Esophagus muscularis mucosa (tissue), 4 donors: ENCODE results near the gene HIRA. TPM values are rescaled to one million over a fixed set of nuclear protein-coding genes. Genes with fewer than 3 reads are reported as not detected.
"Not testable (repeated sequence)": the region's sequence is repeated elsewhere in the genome, so short reads cannot be mapped to it uniquely, and the experiment has no call there.

Experiments used
- DNase-seq: peaks from one replicate; pipeline ENCODE4 v3.0.0-alpha.2; 2017; ENCODE audit errors: extremely low spot score
- H3K27ac ChIP-seq, 4 donors: fragments of 200-600 bp; sonication (generic); replicated peaks in 1 of 4; 1 replicate in 3 of 4; 2 replicates in 1 of 4; pipeline ENCODE4 v1.5.1; 2016 to 2019; ENCODE audit warnings: mild to moderate bottlenecking in 1 of 4
- H3K27me3 ChIP-seq, 4 donors: fragments of 200-600 bp; sonication (generic); one replicate each; pipeline versions ENCODE4 v1.5.1 to v1.6.0; 2016 to 2019
- H3K36me3 ChIP-seq, 4 donors: fragments of 200-600 bp; sonication (generic); one replicate each; pipeline ENCODE4 v1.5.1; 2016 to 2019
- H3K4me1 ChIP-seq, 4 donors: fragments of 200-600 bp; sonication (generic); one replicate each; pipeline ENCODE4 v1.5.1; 2016 to 2019
- H3K4me3 ChIP-seq, 4 donors: fragments of 200-600 bp; sonication (generic); 1 replicate in 2 of 4; 2 replicates in 2 of 4; pipeline ENCODE4 v1.5.1; 2016 to 2019; ENCODE audit warnings: mild to moderate bottlenecking in 4 of 4, moderate library complexity in 1 of 4
- H3K9me3 ChIP-seq, 4 donors: fragments of 200-600 bp; sonication (generic); 1 replicate in 3 of 4; 2 replicates in 1 of 4; pipeline ENCODE4 v1.5.1; 2016 to 2019
- CTCF ChIP-seq, 3 experiments: fragments of 200-600 bp in 2 of 3; fragments of 450-650 bp in 1 of 3; sonication (generic) in 2 of 3; IDR thresholded peaks; one replicate each; pipeline ENCODE4 v1.5.1; 2017 to 2019; ENCODE audit warnings: antibody characterized with exemption in 3 of 3, mild to moderate bottlenecking in 2 of 3, moderate library complexity in 1 of 3
- EP300 ChIP-seq: sonication (generic); formaldehyde crosslinking; IDR thresholded peaks from one replicate; pipeline ENCODE4 v1.6.1; 2017; ENCODE audit warnings: antibody characterized with exemption
- POLR2A ChIP-seq: fragments of 450-650 bp; IDR thresholded peaks from one replicate; pipeline ENCODE4 v1.6.1; 2017; ENCODE audit warnings: antibody characterized with exemption, moderate library complexity, mild to moderate bottlenecking, low read depth
- POLR2AphosphoS5 ChIP-seq, 2 donors: sonication (generic); formaldehyde crosslinking; IDR thresholded peaks; one replicate each; pipeline ENCODE4 v1.6.1; 2017; ENCODE audit warnings: antibody characterized with exemption in 2 of 2
- WGBS: methylation state at CpG from one replicate; pipeline ENCODE4 v1.1.5; 2018; 5-methylcytosine and 5-hydroxymethylcytosine counted together
- intact Hi-C: fragments of 100-400 bp; cut with DNase I; formaldehyde crosslinking; loops from one replicate; pipeline ENCODE4 v1.15.1; 2023
- total RNA-seq, 4 donors: library from RNA; depleted of rRNA; stranded (reverse); fragments of >200 nt; gene quantifications; one replicate each; pipeline versions ENCODE4 v1.1.0 to v1.2.1, GENCODE V29; 2016

The HIRA gene
- total RNA-seq, 4 donors from 2014 or later = 22.0 to 31.6 (median 26.5) TPM

- peaks cover 13 to 49% (median 39%) of the 10 kb centered on the region in 4 donors for H3K36me3 ChIP-seq
- intact Hi-C loops = no loop called here
- H3K4me1 ChIP-seq = peaks cover 19 to 53% (median 29%) of the 10 kb centered on the region in 4 donors
- H3K4me3 ChIP-seq = peak overlapping the region; percentile 86 to 95 (median 93)
- no peaks in the 10 kb centered on the region for H3K27me3 ChIP-seq
- TF ChIP-seq POLR2AphosphoS5 (IDR thresholded peaks at IDR 0.05) (no peak), EP300 (no peak), CTCF (IDR thresholded peaks at IDR 0.05) (no peak), POLR2A (no peak)
- no peaks in the 10 kb centered on the region for H3K9me3 ChIP-seq
- H3K27ac ChIP-seq = peak overlapping the region; percentile 95 to 98 (median 96)
- DNase-seq = no peak
- WGBS = 24% methylated on average over 22 of the region's 22 CpGs
Observed at GRCh38 chr22:19446603-19447329, 15.2 kb upstream of the HIRA start.

- 94% methylated on average over 9 of the region's 9 CpGs for WGBS
- H3K9me3 ChIP-seq, H3K27ac ChIP-seq, DNase-seq, H3K4me3 ChIP-seq, H3K27me3 ChIP-seq, intact Hi-C loops: not testable (repeated sequence)
- Histone ChIP-seq H3K4me1 (peaks cover 19 to 53% (median 29%) of the 10 kb centered on the region in 4 donors), H3K36me3 (peaks cover 10 to 43% (median 27%) of the 10 kb centered on the region in 4 donors)
Observed at GRCh38 chr22:19445279-19445982, 13.9 kb upstream of the HIRA start.

- Histone ChIP-seq H3K27ac (no peak overlapping the region), H3K4me3 (no peak overlapping the region), H3K9me3 (no peaks in the 10 kb centered on the region), H3K4me1 (peaks cover 19 to 47% (median 27%) of the 10 kb centered on the region in 4 donors), H3K27me3 (no peaks in the 10 kb centered on the region), H3K36me3 (peaks cover 13 to 38% (median 21%) of the 10 kb centered on the region in 4 donors)
- intact Hi-C loops = no loop called here
- TF ChIP-seq CTCF (IDR thresholded peaks at IDR 0.05) = no peak
- no peak for TF ChIP-seq POLR2A
- TF ChIP-seq POLR2AphosphoS5 (IDR thresholded peaks at IDR 0.05) = no peak
- no peak for TF ChIP-seq EP300
- WGBS = 77% methylated on average over 7 of the region's 7 CpGs
- DNase-seq = no peak
Observed at GRCh38 chr22:19443544-19444211, 12.1 kb upstream of the HIRA start.

GRCh38 chr22:19442166-19442565 is 10.6 kb upstream of the HIRA start:
- WGBS = 100% methylated on average over 2 of the region's 2 CpGs

More at GRCh38 chr22:19442166-19442565, 10.6 kb upstream of the HIRA start:
- Histone ChIP-seq H3K4me1 (peaks cover 18 to 37% (median 19%) of the 10 kb centered on the region in 4 donors), H3K9me3 (no peaks in the 10 kb centered on the region), H3K4me3 (no peak overlapping the region), H3K27ac (no peak overlapping the region), H3K36me3 (peaks cover 13 to 51% (median 21%) of the 10 kb centered on the region in 4 donors), H3K27me3 (no peaks in the 10 kb centered on the region)
- TF ChIP-seq POLR2AphosphoS5 (IDR thresholded peaks at IDR 0.05) (no peak), EP300 (no peak), POLR2A (no peak), CTCF (IDR thresholded peaks at IDR 0.05) (no peak)
- intact Hi-C loops = no loop called here
- DNase-seq = no peak
